BJ (cell line): ENCODE measurements around the gene LRFN4. TPM values are rescaled to one million over a fixed set of nuclear protein-coding genes. Genes with fewer than 3 reads are reported as not detected.

Experiments used
- CTCF ChIA-PET: fragments of 350-600 bp; formaldehyde crosslinking; extraction: SDS; loops from one replicate; lab custom pipeline; 2021; ENCODE audit warnings: antibody characterized with exemption, inconsistent platforms; lab: Yijun Ruan, JAX
- POLR2A ChIA-PET: fragments of 300-600 bp; sonication (Branson Sonifier 250); formaldehyde crosslinking; extraction: SDS; loops from one replicate; lab custom pipeline; 2021; ENCODE audit warnings: antibody characterized with exemption; lab: Charles Lee
- DNase-seq: peaks from one replicate; pipeline ENCODE4 v3.0.0-alpha.2; 2011; ENCODE audit warnings: low read depth
- H3K27me3 ChIP-seq: 2 replicates; pipeline ENCODE4 v1.6.0; 2011; ENCODE audit warnings: low read length; ENCODE audit not compliant: control insufficient read depth, insufficient read depth
- H3K36me3 ChIP-seq: 2 replicates; pipeline ENCODE4 v1.5.1; 2011; ENCODE audit warnings: low read length; ENCODE audit not compliant: control insufficient read depth, insufficient read depth
- H3K4me3 ChIP-seq: 2 replicates; pipeline ENCODE4 v1.5.1; 2011; ENCODE audit warnings: low read depth, mild to moderate bottlenecking, control low read depth, low read length
- CTCF ChIP-seq: IDR thresholded peaks from 2 replicates; pipeline ENCODE4 v1.5.1; 2011; ENCODE audit warnings: low read depth, mild to moderate bottlenecking, control low read depth, inconsistent platforms, low read length, moderate library complexity; ENCODE audit not compliant: insufficient read depth
- polyA plus RNA-seq: library from polyadenylated mRNA; depleted of rRNA; stranded (reverse); fragments of >200 nt; gene quantifications from 2 replicates; pipeline ENCODE4 v1.2.3, GENCODE V29; 2011

The LRFN4 gene
- polyA plus RNA-seq, 1 experiment = 15.8 TPM

DNA sequence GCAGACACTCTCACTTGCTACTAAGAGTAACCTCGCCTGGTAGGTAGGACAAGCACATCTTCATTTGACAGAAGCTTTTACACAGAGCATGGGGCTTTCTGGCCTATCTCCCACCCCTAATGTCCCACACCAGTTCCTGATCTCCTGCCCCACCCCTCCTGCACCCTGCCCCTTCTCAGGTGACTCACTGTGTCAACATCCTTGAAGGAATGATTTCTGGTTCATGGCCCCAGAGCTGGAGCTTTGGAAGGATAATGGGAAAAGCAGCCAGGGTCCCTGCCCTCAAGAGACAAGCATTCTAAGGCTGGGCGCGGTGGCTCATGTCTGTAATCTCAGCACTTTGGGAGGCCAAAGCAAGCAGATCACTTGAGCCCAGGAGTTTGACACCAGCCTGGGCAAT lies 47.2 kb downstream of the LRFN4 start:
- Histone ChIP-seq H3K4me3 (no peak overlapping the region), H3K27me3 (no peaks in the 10 kb centered on the region), H3K36me3 (peaks cover 2% of the 10 kb centered on the region; the same call in 1 of the 2 replicates)
- ChIA-PET POLR2A (no interaction called here), CTCF (interaction anchor here (1.5 to 1.7 kb wide), 2 partner anchors 18 to 21 kb away, joined by 4 read pairs; no protein-coding TSS in a partner anchor)
- DNase-seq = no peak
- no peak for TF ChIP-seq CTCF

- H3K27me3 ChIP-seq = no peaks in the 10 kb centered on the region
- H3K36me3 ChIP-seq = peaks cover 2% of the 10 kb centered on the region; the same call in 1 of the 2 replicates
- no peak overlapping the region for H3K4me3 ChIP-seq
- DNase-seq = no peak
- TF ChIP-seq CTCF = no peak
- POLR2A ChIA-PET = no interaction called here
- CTCF ChIA-PET = interaction anchor here (1.5 to 1.7 kb wide), 2 partner anchors 17 to 21 kb away, joined by 4 read pairs; no protein-coding TSS in a partner anchor
Observed at GRCh38 chr11:66904561-66904960, 47.7 kb downstream of the LRFN4 start.

DNA sequence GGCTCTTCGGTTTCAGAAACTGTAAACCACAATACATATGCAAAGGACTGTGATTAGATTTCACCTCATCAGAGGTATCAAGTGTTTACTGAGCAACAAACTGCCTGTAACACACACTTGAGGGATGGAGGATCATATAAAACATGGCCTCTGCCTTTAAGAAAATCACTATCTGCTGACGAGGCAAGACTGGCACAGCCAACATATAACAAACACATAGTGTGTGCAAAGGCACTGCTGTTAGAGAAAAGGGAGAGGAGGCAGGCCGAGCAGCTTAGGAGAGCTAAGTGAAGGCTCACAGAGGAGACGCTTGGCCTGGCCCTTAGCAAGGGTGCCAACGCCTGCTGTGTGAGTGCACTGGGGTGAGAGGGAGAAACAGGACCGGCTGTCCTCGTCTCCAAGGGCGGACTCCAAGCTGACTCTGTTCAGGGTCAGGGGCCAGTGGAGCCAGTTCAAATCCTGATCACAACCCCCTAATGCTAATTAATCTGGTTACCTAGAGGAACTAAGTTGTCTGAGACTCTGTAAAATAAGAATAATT lies 48.2 kb downstream of the LRFN4 start:
- Histone ChIP-seq H3K4me3 (no peak overlapping the region), H3K36me3 (peaks cover 2% of the 10 kb centered on the region; the same call in 1 of the 2 replicates), H3K27me3 (no peaks in the 10 kb centered on the region)
- ChIA-PET POLR2A (no interaction called here), CTCF (no interaction called here)
- DNase-seq = no peak
- no peak for TF ChIP-seq CTCF

GRCh38 chr11:66905631-66906030 lies 48.8 kb downstream of the LRFN4 start:
- Histone ChIP-seq H3K27me3 (no peaks in the 10 kb centered on the region), H3K4me3 (no peak overlapping the region), H3K36me3 (peaks cover 2% of the 10 kb centered on the region; the same call in 1 of the 2 replicates)
- POLR2A ChIA-PET = no interaction called here
- CTCF ChIA-PET = no interaction called here
- DNase-seq = no peak
- no peak for TF ChIP-seq CTCF

GRCh38 chr11:66906061-66906733 lies 49.3 kb downstream of the LRFN4 start:
- ChIA-PET CTCF (no interaction called here), POLR2A (no interaction called here)
- TF ChIP-seq CTCF = no peak
- H3K27me3 ChIP-seq = no peaks in the 10 kb centered on the region
- no peak for DNase-seq
- peaks cover 2% of the 10 kb centered on the region; the same call in 1 of the 2 replicates for H3K36me3 ChIP-seq
- H3K4me3 ChIP-seq = no peak overlapping the region
